Measurements from ENCODE around the gene RPTN. TPM values are rescaled to one million over a fixed set of nuclear protein-coding genes. Genes with fewer than 3 reads are reported as not detected.

The RPTN gene
- total RNA-seq, 1 experiment from 2014 or later: not detected

GRCh38 chr1:152107031-152107983, 51.7 kb downstream of the RPTN start:
- DNase-seq (ENCODE audit: low read depth, low spot score) (peak; percentile 68), ATAC-seq (peak; percentile 74)
- peaks cover 52% of the 10 kb centered on the region for H3K27me3 ChIP-seq (ENCODE audit: insufficient read depth, low read length)
- H3K9me2 ChIP-seq (ENCODE audit: insufficient read depth): no peaks in the 10 kb centered on the region
- intact Hi-C loops (cut with micrococcal nuclease): no loop called here
- CTCF ChIA-PET: interaction anchor here (0.6 to 2.5 kb wide), 3 partner anchors 9 to 79 kb away, joined by 3 to 7 read pairs (median 4); no protein-coding TSS in a partner anchor
- no peaks in the 10 kb centered on the region for H3K79me2 ChIP-seq (ENCODE audit: insufficient read depth, low read length)
- H3K4me1 ChIP-seq (ENCODE audit: control insufficient read depth in 1 of 2, insufficient read depth in 2 of 2, low read length in 2 of 2): peaks cover 20 to 50% of the 10 kb centered on the region in 2 experiments
- peak overlapping the region; percentile 45 to 64 for H3K4me3 ChIP-seq (replicated peaks in 1 of 2; ENCODE audit: low read depth in 1 of 2, low read length in 2 of 2)
- H3K36me3 ChIP-seq (ENCODE audit: control insufficient read depth in 1 of 2, insufficient read depth in 2 of 2, low read length in 2 of 2): no peaks in the 10 kb centered on the region
- H3K27ac ChIP-seq (ENCODE audit: low read depth, low read length): peak overlapping the region; percentile 28
- no peaks in the 10 kb centered on the region for H4K20me1 ChIP-seq (ENCODE audit: insufficient read depth)
- H3K9ac ChIP-seq (ENCODE audit: low read length): peak overlapping the region; percentile 10; the same call in 1 of the 2 replicates
- TF ChIP-seq FOSL1 (IDR thresholded peaks at IDR 0.05; ENCODE audit: low read depth) (no peak), ZFX (IDR thresholded peaks at IDR 0.05) (no peak), MAX (IDR thresholded peaks at IDR 0.05) (0 out of 2 replicates have a peak, but pooled peaks have one; percentile 43), ZBTB33 (IDR thresholded peaks at IDR 0.05; ENCODE audit: extremely low read depth, insufficient replicate concordance, low read length) (no peak), TCF7L2 (IDR thresholded peaks at IDR 0.05; ENCODE audit: borderline replicate concordance, extremely low read depth, insufficient read depth, insufficient read length) (no peak), CBX3 (IDR thresholded peaks at IDR 0.05; ENCODE audit: low read depth) (peak; percentile 48), CTCF (IDR thresholded peaks at IDR 0.05 in 2 of 3, conservative IDR thresholded peaks at IDR 0.05 in 1 of 3; ENCODE audit: borderline replicate concordance in 1 of 3, insufficient read depth in 1 of 3, low read depth in 2 of 3, low read length in 2 of 3) (peak; percentile 19 to 40 (median 27); a peak in 3 of 6 replicates), ATF3 (IDR thresholded peaks at IDR 0.05) (no peak)
- H3K4me2 ChIP-seq (ENCODE audit: low read length): peak overlapping the region; percentile 95
- POLR2A ChIA-PET: no interaction called here
- no TSS peak for BruUV-seq (replicated peaks)
- no peaks in the 10 kb centered on the region for H3K9me3 ChIP-seq (ENCODE audit: control insufficient read depth in 1 of 2, insufficient read depth in 1 of 2, low read depth in 1 of 2, low read length in 2 of 2)
- peak overlapping the region; percentile 94 for H2AFZ ChIP-seq (ENCODE audit: low read depth, low read length, poor library complexity, severe bottlenecking)
- RAD21 ChIA-PET (ENCODE audit: low non-redundant PET in 1 of 2, low total read pairs in 2 of 2, uncharacterized antibody in 2 of 2, unreplicated experiment in 2 of 2): interaction anchor here in 1 of 2 experiments (0.8 kb wide), 1 partner anchor 81 kb away, joined by 4 read pairs; no protein-coding TSS in a partner anchor
